Dedifferentiated amniotic fluid mesenchymal stem cell (primary cell): ENCODE data around the gene RNU6-1.

Experiments
- DNase-seq: peaks from one replicate; pipeline ENCODE4 v3.0.0-alpha.2; 2016; ENCODE audit errors: extremely low spot score

RNU6-1 gene

GRCh38 chr15:67832897-67833709 lies 6.7 kb downstream of the RNU6-1 start:
- DNase-seq: no peak

DNA sequence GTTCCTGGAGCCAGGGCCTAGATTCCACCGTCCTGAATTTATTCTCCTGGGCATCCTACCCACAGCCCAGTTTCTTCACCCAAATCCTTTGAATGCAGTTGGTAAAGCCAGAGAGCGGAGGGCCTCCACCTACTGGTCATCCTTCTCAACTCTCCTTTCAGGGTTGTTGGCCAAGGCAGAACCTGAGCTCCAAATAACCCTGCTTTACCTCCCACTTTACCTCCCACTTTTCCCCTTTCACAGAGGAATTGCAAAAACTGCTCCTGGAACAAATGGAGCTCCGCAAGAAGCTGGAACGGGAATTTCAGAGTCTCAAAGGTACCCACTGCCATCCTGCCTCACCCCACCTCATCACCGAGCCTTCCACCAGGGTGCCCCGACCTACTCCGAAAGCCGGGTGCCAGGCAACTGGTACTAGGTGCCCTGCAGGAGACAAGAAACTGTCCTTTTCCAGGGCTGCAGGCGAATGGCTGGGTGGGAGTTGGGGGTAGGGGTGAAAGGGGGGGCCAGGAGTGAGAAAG lies 7.8 kb downstream of the RNU6-1 start:
- DNase-seq: no peak

DNA sequence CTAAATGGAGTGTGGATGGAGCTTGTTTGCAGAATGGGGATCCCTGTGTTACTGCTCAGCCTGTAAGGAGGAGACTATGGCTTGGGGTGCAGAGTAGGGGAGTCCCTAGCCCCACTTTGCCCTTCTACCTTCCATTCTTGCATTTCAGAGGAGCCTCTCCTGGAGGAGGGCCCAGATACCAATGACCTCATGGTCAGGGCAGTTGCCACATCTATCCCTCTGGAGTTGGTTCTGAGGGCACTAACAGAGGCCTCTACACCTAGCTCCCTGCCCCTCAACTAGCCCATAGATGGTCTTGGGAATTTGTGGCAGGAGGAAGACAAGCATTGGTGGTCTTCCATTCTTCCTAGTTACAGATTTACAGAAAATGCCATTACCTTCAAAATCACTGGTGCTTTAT lies 8.5 kb downstream of the RNU6-1 start:
- DNase-seq: no peak

DNA sequence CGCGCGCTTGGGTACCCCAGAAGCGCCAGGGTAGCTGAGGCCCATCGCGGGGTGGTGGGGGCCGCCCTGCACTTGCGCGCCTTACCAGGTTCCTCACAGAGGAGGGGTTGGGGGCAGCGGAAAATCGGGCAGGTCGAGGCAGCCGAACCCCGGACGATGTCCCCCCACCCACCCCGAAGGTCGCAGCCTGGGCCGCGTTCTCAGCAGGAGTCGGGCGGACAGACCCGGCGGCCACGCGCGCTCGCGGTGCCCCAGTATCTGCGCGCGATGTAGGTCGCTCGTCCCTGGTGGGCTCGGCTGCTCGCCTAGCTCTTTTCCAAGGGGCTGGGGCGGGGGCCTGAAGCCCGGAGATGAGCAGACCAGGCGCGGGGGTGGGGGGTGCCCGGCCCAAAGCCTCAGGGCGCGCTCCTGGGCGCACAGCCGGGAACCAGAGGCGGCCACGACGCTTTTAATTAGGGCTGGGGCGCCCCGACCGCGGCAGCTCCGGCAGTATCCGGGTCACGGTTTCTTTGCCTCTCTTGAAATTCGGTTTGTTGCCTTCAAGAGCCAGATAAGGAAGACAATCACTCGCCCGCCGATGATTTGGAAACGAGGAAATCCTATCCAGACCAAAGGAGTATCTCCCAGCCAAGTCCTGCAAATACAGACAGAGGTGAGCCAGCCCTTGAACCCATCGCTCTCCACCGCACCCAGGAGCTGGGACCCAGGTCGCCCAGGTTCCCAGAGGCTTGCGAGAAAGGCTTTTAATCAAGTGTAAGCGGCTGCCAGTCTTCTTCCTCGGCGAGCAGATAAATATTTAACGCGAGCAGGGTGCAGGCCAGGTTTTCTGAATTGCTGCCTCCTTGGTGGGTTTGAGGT lies 10.0 kb downstream of the RNU6-1 start:
- DNase-seq: no peak

GRCh38 chr15:67828969-67829646 lies 10.7 kb downstream of the RNU6-1 start:
- no peak for DNase-seq

DNA sequence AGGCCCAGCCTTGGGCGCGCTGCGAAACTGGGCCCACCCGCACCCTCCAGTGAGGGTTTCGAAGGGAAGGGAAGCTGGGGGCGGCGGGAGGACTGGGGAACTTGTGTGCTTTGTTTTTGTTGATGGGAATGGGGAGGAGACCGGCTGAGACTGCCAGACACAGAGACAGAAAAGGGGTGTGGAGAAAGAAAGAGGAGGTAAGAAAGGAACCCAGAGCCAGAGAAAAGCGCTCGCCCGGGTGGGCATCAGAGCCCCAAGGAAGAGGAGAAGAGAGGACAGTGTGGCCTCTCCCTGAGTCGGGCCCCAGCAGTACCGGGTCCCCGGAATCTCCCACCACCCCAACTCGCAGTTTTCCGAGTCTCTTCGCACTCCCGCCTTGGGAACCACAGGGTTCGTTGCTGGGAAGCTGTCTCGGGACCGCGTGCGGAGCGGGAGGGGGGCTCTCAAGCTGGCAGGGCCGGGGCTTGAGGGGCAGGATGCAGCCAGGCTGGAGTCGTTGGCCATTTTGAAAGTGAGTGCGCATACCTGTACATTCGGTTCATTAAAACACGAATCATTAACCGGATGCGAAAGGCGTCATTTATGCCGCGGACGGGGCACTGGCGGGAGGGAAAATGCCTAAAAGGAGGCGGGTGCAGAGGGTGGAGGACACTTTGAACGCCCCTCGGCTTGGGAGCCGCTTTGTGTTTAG lies 11.4 kb downstream of the RNU6-1 start:
- no peak for DNase-seq

GRCh38 chr15:67827562-67828277 lies 12.1 kb downstream of the RNU6-1 start:
- no peak for DNase-seq

- DNase-seq: no peak
Observed at GRCh38 chr15:67826717-67827561, 12.9 kb downstream of the RNU6-1 start.

DNA sequence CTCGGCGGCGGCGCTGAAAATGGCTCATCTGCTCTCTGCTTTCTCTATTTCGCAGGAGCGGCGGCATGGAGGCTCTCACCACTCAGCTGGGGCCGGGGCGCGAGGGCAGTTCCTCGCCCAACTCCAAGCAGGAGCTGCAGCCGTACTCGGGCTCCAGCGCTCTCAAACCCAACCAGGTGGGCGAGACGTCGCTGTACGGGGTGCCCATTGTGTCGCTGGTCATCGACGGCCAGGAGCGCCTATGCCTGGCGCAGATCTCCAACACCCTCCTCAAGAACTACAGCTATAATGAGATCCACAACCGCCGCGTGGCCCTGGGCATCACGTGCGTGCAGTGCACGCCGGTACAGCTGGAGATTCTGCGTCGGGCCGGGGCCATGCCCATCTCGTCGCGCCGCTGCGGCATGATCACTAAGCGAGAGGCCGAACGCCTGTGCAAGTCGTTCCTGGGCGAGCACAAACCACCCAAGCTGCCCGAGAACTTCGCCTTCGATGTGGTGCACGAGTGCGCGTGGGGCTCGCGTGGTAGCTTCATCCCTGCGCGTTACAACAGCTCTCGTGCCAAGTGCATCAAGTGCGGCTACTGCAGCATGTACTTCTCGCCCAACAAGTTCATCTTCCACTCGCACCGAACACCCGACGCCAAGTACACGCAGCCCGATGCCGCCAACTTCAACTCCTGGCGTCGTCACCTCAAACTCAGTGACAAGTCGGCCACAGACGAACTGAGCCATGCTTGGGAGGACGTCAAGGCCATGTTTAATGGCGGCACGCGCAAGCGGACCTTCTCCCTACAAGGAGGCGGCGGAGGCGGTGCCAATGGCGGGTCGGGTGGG lies 13.7 kb downstream of the RNU6-1 start:
- no peak for DNase-seq

GRCh38 chr15:67824976-67825880 lies 14.6 kb downstream of the RNU6-1 start, which contains the start of gene SKOR1:
Gene SKOR1, plus strand, starts transcription at chr15:67825509. Its CDS starts 94 bp downstream, at chr15:67825603.
- no peak for DNase-seq

DNA sequence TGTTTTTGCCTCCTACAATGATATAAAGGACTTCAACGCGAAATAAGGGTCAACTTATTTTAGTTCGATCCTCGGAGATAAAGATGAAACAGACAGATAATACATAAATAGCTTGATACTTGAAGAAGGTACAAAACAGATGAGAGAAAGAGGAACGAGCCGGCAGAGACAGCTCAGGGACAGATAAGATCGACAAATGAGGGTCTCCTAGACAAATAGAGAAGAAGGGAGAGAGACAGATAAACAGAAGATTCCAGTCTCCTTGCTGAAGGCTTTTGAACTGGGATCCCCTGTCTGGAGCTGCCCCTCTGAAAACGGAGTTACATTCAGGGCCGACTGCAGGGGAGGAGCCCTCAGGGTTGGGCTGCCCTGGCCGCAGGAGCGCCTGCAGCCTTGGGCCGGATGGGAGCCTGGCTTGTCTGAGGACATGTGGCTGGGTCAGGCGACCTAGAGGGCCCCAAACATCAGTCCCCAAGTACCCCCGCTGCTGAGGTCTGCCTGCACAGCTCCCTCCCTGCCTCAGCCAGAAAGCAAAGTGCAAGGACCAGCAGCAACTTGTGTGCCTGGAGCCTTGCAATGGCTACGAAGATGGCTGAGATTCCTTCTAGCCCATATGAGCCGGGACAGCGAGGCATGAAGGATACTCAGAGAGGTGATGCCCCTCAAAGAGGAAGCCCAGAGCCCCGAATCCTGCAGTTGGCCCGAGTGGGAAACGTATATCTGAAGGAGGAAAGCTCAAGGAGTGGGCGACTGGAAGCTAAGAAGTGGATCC lies 15.5 kb downstream of the RNU6-1 start:
- no peak for DNase-seq

GRCh38 chr15:67823314-67824196 lies 16.3 kb downstream of the RNU6-1 start:
- no peak for DNase-seq

DNA sequence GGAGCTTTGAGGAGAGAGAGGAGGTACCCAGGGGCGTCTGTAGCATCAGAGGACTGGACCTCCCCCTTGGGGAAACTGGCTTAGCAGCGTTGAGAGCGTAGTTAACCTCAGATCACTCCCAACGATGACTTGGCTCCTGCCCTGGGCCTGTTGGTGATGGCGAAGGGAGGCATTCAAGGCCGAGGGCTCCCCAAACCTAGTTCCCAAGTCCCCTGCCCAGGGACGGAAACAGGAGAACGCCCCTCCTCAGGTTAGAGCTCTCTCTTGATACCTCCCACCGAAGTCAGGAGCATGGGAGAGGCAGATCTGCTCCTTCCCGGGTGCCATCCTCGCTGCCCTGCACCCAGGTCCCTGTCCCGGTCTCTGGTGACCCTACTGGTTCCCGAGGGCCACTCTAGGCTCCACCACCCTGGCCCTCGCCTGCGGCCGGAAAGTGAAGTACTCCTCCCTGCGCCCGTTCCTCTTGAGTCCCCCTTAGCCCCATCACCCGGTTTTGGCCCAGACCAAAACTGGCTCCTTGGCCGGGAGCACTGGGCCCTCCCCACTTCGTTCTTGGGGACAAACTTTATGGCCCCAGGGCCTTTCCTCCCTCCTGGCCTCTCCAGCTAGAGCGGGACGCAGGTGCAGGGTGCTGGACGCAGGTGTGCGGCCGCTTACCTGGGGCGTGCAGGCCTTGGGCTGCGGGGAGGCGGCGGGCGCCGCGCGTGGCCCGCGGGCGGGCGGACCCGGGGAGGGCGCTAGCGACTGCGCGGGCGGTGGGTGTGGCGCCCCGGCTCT lies 17.1 kb downstream of the RNU6-1 start:
- DNase-seq: no peak

DNA sequence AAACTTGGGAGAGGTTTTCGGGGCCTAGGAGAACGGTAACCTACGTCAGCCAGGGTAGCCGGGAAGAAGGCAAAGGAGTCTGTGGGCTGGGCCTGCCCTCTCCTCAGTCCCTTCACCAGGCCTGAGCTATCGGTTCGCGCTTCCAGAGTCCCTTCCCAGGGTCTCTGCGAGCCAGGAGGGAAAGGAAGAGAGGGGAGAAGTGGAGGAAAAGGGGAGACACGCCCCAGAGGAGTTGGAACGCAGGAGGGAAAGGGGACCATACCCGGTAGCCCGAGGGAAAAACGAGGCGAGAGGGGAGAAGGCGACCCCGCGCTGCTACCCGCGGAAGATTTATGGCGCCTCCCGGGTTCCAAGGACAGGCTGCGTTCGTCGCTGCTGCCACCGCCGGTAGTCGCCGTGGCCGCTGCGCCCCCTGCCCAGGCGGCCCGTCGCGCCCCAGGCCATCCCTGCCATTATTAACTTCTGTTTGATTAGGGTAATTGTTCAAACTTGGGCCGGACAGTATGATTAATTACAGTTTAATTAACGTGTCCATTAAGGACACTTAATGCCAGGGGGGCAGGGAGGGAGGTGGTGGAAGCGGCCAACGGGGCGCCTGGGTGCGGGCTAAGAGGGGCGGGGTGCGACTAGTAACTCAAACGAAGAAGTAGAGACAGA lies 17.9 kb downstream of the RNU6-1 start:
- DNase-seq: no peak
